Activated CD4-positive, alpha-beta T cell treated with anti-CD3 and anti-CD28 coated beads, Interleukin-2, amount 50 U/mL, for 24 hours (primary cell): Measurements from ENCODE around the gene DIS3L2.

ENCODE experiments used
- DNase-seq, 2 donors: peaks; one replicate each; pipeline ENCODE4 v3.0.0-alpha.2; 2020; ENCODE audit warnings: low read depth in 1 of 2, low spot score in 1 of 2

DIS3L2 gene

DNA sequence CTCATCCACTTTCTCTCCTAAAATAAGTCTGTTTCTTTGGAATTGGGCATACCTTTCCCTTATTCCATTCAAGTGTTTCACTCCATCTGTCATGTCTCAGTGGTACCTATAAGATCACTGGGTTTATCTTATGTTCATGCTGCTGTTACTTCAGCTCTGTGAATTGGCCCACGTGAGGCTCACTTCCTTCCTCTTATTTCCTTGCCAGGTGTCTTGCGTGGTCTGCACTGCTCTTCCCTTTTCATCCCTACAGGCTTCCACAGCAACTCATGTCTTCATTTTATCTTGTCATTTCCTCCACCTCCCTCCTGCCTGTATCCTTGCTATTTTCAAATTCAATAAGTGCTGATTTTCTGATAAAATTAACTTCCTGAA, 258.0 kb downstream of the DIS3L2 start:
- DNase-seq = no peak

DNA sequence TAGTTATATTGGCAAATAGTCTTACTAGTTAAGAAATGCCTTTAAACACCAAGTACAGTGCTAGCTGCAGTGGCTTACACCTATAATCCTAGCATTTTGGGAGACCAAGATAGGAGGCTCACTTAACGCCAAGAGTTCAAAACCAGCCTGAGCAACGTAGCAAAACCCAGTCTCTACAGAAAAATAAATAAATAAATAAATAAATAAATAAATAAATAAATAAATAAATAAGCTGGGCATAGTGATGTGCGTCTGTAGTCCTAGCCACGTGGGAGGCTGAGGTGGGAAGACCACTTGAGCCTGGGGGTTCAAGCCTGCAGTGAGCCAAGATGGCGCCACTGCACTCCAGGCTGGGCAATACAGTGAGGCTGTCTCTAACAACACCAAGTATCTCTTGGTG, 258.4 kb downstream of the DIS3L2 start:
- DNase-seq = no peak

DNA sequence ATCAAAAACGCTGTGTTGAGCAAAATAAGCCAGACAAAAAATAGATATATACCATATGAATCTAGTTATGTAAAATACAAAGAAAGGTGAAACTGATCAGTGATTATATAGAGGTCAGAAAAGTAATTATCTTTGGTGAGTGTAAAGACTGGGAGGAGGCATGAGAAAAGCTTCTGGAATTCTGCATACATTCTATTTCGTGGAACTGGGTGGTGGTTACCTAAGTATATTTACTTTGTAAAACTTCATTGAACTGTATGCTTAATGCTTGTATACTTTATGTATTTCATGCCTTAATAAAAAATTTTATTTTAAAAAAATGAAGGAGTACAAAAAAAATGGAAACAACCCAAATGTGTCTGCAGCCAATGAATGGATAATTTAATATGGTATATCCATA, 263.9 kb downstream of the DIS3L2 start:
- no peak for DNase-seq

DNA sequence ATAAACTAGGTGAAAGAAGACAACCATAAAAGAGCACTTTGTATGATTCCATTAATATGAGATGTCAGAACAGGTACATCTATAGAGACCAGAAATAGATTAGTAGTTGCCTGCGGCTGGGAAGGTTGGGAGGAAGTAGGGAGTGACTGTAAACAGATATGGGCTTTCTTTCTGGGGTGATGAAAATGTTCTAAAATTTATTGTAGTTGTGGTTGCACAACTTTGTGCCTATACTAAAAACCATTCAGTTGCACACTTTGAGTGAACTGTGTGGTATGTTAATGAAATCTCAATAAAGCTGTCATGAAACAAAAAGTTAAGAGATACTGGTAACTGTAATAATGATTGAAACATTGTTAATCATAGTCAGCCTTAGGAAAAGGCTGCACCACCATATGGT, 264.4 kb downstream of the DIS3L2 start:
- no peak for DNase-seq

DNA sequence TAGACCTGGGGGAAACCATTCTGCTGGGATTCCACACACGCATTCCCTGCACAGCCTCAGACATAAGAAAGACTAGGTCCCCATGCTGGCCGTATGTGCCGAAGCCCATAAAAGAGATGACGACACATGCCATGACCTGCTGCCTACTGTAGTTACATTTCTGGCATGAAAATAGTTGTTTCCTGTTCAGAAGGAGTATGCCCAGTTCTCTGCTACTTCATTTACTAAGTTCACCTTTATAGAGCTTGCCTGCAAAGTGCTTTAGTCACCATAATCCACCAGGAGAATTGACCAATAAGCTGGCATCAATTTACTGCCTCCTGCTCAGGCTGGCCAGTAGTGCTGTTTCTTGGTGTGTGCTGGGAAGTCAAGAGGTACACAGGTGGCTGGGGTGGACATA, 266.8 kb downstream of the DIS3L2 start:
- DNase-seq = no peak

DNA sequence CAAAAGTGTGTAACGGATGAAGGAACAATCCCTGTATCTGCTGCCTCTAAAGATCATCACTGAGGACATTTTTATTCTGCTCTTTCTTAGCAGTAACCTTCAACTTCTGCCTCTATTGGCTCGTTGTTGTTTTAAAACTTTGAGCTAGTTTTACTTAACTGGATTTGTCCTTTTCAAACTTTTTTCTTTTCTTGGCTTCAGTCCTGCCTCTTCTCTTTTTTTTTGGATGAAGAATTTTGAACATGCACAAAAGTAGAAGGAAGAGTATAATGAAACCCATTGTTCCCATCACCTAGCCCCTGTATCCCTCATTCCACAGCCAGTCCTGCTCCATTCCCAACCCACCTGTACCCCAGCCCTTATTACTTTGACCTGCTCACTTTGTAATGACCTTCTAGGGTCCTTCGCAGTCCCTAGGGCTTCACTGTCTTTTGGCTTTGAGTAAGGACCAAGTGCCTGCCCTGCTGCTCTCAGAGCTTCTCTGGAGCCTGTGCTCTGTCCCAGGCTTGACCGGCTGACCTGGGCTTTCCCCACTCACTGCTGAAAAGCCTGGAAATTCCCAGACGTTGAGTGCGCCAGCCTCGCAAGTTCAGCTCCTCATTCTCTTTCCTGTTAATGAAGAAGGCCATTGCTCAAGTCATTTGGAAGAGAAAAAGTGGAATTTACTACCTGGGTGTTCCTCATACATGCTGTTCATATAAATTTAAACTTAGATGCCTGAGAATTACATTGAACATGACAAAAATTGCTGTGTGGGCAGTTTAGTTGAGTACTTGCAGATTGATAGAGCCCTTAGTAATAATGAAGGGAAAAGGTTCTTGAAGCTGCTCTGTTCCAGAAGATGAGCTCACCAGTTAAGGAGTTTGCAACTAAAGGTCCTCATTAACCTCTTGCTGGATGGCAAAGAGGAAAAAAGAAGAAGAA, 267.7 kb downstream of the DIS3L2 start:
- DNase-seq = no peak

DNA sequence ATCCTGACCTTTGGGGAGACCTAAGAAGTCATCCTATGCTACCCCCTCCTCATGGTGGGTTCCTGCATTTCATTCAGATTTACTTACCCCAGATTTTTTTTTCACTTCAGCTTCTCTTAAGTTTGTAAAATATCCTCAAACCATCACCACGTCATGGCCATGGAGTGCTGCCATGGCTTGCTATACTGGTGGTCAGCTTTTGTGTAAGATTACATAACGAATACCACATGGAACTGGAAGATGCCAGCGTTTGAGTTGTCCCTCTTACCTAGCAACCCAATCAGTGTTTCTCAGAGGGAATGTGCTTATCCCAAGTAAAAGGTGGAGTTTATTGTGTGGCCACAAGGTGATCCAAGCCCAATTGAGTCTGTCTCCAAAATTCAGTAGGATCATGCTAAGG, 268.4 kb downstream of the DIS3L2 start:
- DNase-seq = no peak

DNA sequence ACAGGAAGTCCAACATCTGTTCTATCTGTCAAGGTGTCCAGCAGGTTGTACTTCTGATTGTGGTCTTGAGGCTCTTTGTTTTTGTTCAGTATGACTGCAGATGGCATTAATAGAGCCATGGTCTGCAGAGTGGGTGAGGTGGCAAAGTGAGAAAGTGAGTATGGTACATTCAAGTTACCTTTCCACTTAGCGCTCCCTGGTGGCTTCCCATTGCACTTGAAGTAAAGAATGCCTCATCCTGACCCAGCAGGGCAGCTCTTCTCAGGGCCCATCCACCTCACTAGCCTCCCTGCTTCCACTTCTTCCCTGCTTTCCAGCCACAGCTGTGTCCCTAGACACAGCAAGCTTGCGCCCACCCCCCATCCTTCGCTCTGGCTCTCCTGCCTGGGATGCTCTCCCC, 269.0 kb downstream of the DIS3L2 start:
- DNase-seq = no peak

DNA sequence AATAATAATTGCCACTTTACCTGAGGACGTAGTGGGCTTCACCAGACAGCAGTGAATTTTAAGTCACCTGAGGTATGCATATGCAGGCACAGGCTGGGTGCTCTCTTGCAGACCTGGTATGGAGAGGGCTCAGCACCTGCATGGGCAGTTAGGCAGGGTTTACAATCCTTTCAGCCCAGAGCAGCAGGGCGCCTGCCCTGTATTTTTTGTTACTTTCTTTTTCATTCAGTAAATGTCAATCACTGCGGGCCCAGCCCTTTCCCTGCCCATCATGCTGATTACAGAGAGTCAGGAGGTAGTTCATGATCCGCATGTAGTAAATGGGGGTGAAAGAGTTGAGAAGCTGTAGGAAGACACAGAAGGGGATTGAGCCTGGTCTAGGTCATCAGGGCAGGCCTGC, 270.0 kb downstream of the DIS3L2 start:
- no peak for DNase-seq

DNA sequence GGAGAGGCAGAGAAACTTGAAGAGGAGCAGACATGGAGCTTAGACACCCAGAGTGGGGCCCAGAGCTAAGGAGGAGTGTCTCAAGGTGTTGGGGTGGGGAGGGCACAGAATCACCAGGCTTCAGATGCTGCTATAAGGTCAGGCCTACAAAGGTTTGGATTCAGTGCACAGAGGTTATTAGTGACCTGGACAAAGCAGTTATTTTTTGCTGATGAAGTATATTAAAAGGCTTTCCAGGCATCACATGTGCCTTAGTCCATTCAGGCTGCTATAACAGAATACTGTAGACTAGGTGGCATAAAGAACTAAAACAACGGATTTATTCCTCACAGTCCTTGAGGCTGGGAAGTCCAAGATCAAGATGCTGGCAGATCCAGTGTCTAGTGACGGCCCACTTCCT, 271.4 kb downstream of the DIS3L2 start:
- DNase-seq = no peak

DNA sequence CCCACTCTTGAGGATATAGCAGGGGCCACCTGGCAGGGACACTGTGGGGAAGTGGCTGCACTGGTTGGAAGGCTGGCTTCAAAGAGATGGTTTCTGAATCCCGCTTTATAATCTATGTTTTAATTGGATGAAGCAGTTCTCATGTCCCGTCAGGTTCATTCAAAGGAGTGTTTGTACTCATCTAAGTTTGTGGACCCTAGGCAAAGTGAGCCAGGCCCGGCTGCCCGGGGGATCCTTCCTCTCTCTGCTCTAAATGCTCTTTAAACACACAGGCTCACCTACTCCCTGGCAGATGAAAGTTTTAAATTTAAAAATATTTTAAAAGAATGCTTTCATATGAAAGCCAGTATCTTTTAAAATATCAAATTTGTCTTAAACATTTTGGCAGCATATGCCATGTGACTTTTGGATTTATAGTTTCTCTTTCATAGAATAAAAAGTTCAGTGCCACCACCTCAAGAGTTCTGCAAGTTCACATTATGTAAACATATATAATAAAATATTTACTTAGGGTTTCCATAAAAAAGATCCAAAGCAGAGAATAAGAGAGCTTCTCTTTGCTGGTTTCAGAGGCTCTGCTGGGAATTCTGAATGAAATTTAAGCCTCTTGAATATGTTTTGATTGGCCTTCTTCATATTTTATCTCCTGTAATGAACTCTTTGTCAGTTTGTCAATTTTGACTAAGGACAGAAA, 273.6 kb downstream of the DIS3L2 start:
- no peak for DNase-seq

DNA sequence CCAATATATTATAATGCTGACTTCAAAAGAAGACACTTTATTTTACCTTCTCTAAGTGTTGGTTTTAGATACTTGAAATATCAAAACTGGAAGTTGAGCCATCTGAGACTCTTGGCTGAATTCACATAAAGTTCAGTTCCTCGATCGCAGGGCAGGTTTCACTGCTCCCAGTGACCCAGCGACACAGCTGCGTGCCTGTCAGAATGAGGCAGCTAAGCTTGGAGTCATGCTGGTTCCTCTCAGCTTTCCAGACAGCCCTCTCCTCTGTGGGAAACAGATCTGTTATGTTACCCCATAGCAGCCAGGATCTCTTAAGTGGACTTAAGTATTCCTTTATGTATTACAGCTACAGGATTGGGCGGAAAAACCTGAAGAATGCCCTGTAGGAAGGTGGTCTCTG, 274.2 kb downstream of the DIS3L2 start:
- no peak for DNase-seq

DNA sequence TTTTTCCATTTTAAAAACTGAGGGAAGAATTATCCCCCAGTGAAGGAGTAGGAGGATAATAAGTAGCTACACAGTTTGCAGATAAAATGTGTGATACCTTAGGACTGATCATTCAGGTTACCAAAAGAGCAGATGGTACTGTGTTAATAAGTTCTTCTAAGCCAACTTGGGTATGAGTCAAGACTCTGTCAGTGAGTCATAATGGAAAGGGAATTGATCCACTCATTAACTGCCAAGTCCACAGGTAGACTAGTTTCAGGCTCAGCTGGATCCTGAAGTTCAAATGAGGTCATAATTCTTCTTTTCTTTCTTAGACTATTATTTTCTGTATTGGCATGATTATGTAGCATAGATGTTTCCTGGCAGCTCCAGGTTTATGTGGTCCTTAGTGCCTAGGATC, 274.7 kb downstream of the DIS3L2 start:
- no peak for DNase-seq

DNA sequence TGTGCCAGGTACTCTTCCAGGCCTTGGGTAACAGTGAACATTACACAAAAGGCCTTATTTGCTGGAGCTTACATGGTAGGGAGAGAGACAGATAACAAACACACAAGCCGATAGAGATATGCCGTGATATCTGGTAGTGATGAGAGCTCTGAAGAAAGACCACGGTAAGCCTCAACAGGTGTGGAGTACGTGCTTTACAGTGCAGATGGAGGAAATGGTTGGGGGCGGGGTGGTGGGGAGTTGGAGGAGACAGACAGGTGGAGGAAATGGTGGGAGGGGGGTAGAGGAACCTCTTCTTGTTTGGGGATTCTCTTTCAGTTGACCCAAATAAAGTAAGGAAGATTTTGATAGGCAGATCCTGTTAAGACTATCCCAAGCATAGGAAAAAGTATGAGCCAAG, 276.0 kb downstream of the DIS3L2 start:
- DNase-seq = no peak

DNA sequence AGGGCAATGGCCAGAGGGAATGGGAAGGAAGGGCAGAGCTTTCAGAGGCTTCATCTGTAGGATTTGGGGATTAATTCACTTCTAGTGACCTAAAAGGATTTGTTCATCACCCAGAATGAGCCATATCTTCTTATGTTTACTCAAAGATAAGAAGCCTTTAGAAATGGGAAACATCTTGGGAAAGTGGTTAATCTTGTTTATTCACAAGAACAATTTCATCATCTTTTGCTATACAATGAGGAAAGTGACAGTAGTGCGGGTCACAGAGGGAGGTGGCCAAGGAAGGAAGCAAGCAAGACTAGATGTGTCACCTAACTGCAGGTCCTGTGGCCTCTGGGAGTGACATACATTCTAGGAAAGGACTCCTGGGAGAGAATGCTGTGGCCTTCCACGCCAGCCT, 276.6 kb downstream of the DIS3L2 start:
- DNase-seq = no peak

DNA sequence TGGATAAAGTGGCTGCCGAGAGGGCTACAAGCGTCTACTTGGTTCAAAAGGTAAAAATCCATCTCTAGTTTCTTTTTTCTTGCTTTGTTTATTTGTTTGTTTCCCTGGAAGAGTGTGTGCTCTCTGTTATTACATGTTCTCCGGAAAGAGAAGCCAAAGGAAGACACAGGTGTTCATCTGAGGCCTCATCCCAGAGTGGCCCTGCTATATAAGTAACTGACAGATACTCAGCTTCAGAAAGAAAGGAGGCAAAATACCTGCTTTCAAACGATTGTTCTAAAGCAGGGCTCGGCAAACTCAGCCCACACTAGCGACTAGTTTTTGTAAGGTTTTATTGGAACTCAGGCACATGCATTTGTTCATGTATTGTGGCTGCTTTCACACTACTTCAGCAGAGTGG, 277.1 kb downstream of the DIS3L2 start:
- no peak for DNase-seq

DNA sequence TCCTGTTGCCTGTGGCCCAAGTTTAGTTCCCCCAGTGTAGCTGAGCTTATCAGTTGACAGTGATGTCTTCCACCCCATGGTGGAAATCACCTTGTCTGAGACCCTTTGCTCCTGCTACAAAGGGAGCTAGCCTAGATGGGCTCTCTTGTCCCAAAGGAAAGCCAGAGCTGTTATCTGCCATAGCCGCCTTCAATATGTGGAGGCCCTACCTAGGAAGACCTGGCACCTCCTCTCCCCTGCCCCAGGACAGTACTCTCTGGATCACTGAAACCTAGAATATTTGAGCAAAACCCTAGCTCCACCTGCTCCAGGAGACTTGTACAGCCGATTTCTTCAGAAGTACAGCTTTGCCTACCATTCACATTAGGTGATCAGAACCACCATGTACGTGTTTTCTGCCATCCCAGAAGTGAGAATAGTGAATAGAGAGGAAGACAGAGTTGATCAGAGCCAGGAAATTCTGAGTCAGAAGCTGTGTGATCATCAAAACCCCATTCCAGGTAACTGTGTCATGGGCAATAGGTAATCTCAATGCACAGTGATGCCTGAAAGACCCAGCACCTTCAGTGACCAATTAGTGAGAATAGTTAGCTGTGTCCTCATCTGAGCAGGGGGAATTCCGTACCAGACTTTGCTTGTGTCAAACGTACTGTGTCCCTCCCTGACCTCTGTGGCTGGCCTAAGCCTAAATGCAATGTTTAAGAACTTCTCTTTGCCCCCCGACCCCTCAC, 278.6 kb downstream of the DIS3L2 start:
- peak in 1 of 2 donors; percentile 5 for DNase-seq

DNA sequence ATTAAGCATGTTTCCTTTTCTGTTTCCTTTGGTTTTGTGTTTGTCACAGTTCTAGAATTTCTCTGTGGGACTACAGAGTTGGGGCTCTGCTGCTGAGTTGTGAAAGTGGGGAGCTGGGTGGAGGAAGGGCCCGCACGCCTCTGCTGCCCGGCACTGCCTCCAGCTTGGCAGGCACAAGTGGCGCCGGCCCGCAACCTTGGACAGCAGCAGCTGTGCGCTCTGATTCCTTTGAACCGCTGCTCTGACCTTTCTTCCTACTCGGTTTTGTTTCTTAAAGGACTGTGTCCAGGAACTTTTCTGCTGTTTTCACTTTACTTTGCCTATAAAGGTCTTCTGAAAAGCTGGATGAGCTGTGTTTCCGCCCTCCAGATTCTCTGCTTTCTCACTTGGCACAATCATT, 279.4 kb downstream of the DIS3L2 start:
- no peak for DNase-seq

DNA sequence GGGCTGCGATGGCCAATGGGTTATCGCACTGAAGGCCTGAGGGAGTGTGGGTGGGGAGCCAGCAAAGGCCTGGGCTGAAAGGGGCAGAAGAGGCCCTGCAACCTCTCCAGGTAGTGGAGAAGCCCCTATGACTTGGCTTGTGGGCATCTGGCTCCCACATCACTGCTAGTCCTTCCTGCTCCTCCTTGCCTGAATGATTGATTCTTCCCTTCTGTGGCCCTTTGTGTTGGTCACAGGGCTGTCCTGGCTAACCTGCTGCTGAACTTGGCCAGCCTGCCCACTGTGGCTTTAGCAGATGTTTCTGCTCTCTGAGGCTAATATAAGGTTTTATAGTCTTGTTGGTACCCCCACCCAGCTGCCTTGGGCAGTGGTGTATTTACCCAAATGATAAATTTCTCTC, 280.8 kb downstream of the DIS3L2 start:
- DNase-seq = no peak

DNA sequence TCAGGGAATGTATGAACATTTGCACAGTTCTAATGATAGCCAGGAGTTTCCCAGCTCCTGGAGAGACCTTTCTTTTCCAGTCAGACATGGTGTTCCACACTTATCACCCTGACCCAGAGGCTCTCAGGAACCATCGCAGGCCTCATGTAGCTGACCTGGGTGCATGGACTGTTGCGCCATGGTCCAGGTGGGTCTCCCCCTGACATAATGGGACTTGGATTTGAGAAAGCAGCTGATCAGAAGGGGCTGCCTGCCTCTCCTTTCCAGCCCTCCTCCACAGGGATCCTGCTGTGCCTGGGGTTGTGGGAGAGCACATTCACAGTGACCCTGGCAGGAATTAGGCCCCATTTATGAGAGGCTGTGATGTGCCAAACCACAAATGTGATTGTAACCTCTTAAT, 283.6 kb downstream of the DIS3L2 start:
- no peak for DNase-seq

DNA sequence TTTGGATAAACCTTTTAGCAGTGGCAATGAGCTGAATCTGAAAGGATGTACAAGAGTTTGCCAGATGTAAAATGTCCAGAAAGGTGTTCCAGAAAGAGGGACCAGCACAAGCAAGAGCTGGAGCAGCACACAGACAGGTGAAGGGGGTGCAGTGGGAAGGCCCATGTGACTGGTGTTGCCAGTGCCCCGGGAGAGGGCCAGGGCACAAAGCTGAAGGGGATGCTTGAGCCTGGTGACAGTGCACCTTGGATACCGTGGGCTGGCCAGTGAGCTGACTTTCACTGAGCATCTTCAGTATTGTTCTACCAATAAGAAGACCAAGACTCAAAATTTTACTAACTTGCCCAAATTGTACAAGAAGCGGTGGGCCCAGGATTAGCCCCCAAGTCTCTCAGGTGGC, 284.7 kb downstream of the DIS3L2 start:
- DNase-seq = no peak

DNA sequence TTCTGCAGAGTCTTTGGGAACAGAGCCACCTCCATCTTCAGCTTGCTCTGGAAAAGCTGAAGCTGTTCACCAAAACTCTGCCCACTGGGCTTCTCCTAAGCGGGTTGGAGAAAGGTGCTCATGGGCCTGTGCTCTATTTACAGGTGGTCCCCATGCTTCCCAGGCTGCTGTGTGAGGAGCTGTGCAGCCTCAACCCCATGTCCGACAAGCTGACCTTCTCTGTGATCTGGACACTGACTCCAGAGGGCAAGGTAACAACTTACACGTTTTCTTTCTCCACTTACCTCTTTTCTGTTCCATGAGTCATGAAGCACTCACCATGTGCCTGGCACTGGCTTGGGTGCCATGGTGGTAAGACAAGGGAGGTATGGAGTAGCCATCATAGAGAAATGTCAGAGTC, 287.6 kb downstream of the DIS3L2 start:
- no peak for DNase-seq
